GM12878 (cell line): ENCODE results near the gene NOTCH1. TPM values are rescaled to one million over a fixed set of nuclear protein-coding genes. Genes with fewer than 3 reads are reported as not detected.

Source experiments
- ATF3 ChIP-seq: IDR thresholded peaks from 2 replicates; pipeline ENCODE4 v1.6.1; 2011; ENCODE audit warnings: low read depth, mild to moderate bottlenecking, low read length, moderate library complexity, borderline replicate concordance; ENCODE audit errors: extremely low read depth
- BCLAF1 ChIP-seq: fragments of 450-650 bp; IDR thresholded peaks from 2 replicates; pipeline ENCODE4 v1.6.1; 2017; ENCODE audit warnings: antibody characterized with exemption, mild to moderate bottlenecking, moderate library complexity
- CEBPB ChIP-seq, 2 experiments: fragments of 150-350 bp in 1 of 2; IDR thresholded peaks; 2 replicates each; pipeline ENCODE4 v1.6.1; 2012 to 2014; ENCODE audit warnings: low read depth in 2 of 2, low read length in 2 of 2, borderline replicate concordance in 1 of 2, inconsistent platforms in 1 of 2
- CREB1 ChIP-seq: IDR thresholded peaks from 2 replicates; pipeline ENCODE4 v1.6.1; 2012; ENCODE audit warnings: low read depth, mild to moderate bottlenecking, inconsistent platforms
- E2F4 ChIP-seq: IDR thresholded peaks from 2 replicates; pipeline ENCODE4 v1.6.1; 2012; ENCODE audit warnings: low read depth, low read length, improper control_type of control experiment
- ESRRA ChIP-seq: IDR thresholded peaks from 2 replicates; pipeline ENCODE4 v1.6.1; 2012; ENCODE audit warnings: mild to moderate bottlenecking, low read length, improper control_type of control experiment
- EZH2 ChIP-seq: IDR thresholded peaks from 2 replicates; pipeline ENCODE4 v1.6.1; 2012; ENCODE audit warnings: low read depth, mild to moderate bottlenecking, control low read depth, inconsistent platforms, low read length, borderline replicate concordance; ENCODE audit not compliant: control insufficient read depth
- HDAC2 ChIP-seq: fragments of 200-600 bp; sonication (generic); IDR thresholded peaks from 2 replicates; pipeline ENCODE4 v1.6.1; 2017
- HDGF ChIP-seq: fragments of 450-650 bp; IDR thresholded peaks from 2 replicates; pipeline ENCODE4 v1.6.1; 2016; ENCODE audit warnings: antibody characterized with exemption
- KLF5 ChIP-seq: fragments of 450-650 bp; IDR thresholded peaks from 2 replicates; pipeline ENCODE4 v1.6.1; 2014; ENCODE audit warnings: mild to moderate bottlenecking; ENCODE audit not compliant: partially characterized antibody
- MTA2 ChIP-seq: fragments of 450-650 bp; IDR thresholded peaks from 2 replicates; pipeline ENCODE4 v1.6.1; 2016; ENCODE audit warnings: low read depth, mild to moderate bottlenecking, moderate library complexity
- NFIC ChIP-seq: IDR thresholded peaks from 2 replicates; pipeline ENCODE4 v1.6.1; 2012; ENCODE audit warnings: low read depth, mild to moderate bottlenecking, inconsistent platforms, low read length, moderate library complexity
- NFXL1 ChIP-seq: fragments of 450-650 bp; IDR thresholded peaks from 2 replicates; pipeline ENCODE4 v1.6.1; 2017; ENCODE audit warnings: antibody characterized with exemption, mild to moderate bottlenecking, borderline replicate concordance
- NFYA ChIP-seq: IDR thresholded peaks from 2 replicates; pipeline ENCODE4 v1.6.1; 2011; ENCODE audit warnings: low read depth, mild to moderate bottlenecking, low read length, improper control_type of control experiment, borderline replicate concordance
- NR2F1 ChIP-seq: fragments of 450-650 bp; conservative IDR thresholded peaks from 2 replicates; pipeline ENCODE4 v1.6.1; 2017; ENCODE audit warnings: mild to moderate bottlenecking
- PAX8 ChIP-seq: fragments of 450-650 bp; IDR thresholded peaks from 2 replicates; pipeline ENCODE4 v1.6.1; 2017; ENCODE audit warnings: mild to moderate bottlenecking, moderate library complexity
- PML ChIP-seq: IDR thresholded peaks from 2 replicates; pipeline ENCODE4 v1.6.1; 2012; ENCODE audit warnings: low read length, inconsistent platforms
- TARDBP ChIP-seq: IDR thresholded peaks from 2 replicates; pipeline ENCODE4 v1.6.1; 2016; ENCODE audit warnings: borderline replicate concordance
- TCF7 ChIP-seq: IDR thresholded peaks from 2 replicates; pipeline ENCODE4 v1.6.1; 2014; ENCODE audit warnings: antibody characterized with exemption, borderline replicate concordance
- ZBTB40 ChIP-seq: fragments of 450-650 bp; IDR thresholded peaks from 2 replicates; pipeline ENCODE4 v1.6.1; 2016; ENCODE audit warnings: mild to moderate bottlenecking, moderate library complexity, borderline replicate concordance
- ZNF207 ChIP-seq: fragments of 450-650 bp; IDR thresholded peaks from 2 replicates; pipeline ENCODE4 v1.6.1; 2014; ENCODE audit warnings: antibody characterized with exemption, mild to moderate bottlenecking, borderline replicate concordance
- ZNF384 ChIP-seq: IDR thresholded peaks from 2 replicates; pipeline ENCODE4 v1.6.1; 2012; ENCODE audit warnings: low read depth, mild to moderate bottlenecking, low read length, improper control_type of control experiment, borderline replicate concordance
- ZSCAN29 ChIP-seq: fragments of 450-650 bp; IDR thresholded peaks from 2 replicates; pipeline ENCODE4 v1.6.1; 2017; ENCODE audit warnings: mild to moderate bottlenecking, moderate library complexity
- ZZZ3 ChIP-seq: IDR thresholded peaks from 2 replicates; pipeline ENCODE4 v1.6.1; 2011; ENCODE audit warnings: low read depth; ENCODE audit not compliant: control insufficient read depth, insufficient read length
- polyA plus RNA-seq, 11 experiments: library from polyadenylated mRNA; depleted of rRNA in 4 of 11; unstranded in 6 of 11; stranded (reverse) in 5 of 11; fragments of >200 nt; fragmentation: Nextera tagmentation in 4 of 11; fragmentation: Illumina TruSeq in 1 of 11; extraction: Ambion mirVana in 4 of 11; extraction: Trizol in 1 of 11; gene quantifications; 1 replicate in 1 of 11; 2 replicates in 10 of 11; pipeline versions ENCODE4 v1.2.1 to v1.2.3, GENCODE V29; 2011 to 2016; ENCODE audit warnings: inconsistent platforms in 2 of 11, missing spikeins in 2 of 11, low read depth in 1 of 11
- total RNA-seq, 4 experiments: library from RNA; depleted of rRNA in 3 of 4; stranded (reverse); fragments of >200 nt in 3 of 4; fragmentation: Illumina TruSeq in 1 of 4; extraction: Trizol in 1 of 4; gene quantifications; 2 replicates each; pipeline versions ENCODE4 v1.2.1 to v1.2.3, GENCODE V29; 2013 to 2021

The NOTCH1 gene
- total and polyA plus RNA-seq, 10 of the 15 experiments (the other 5 are each of a cell fraction or from before 2014, with no cell fraction given): 0.02 to 40.0 (median 3.7) TPM

- TF ChIP-seq ZSCAN29 (no peak), ZNF207 (no peak), MTA2 (no peak), BCLAF1 (no peak), KLF5 (no peak), NFYA (no peak), HDGF (no peak), ZBTB40 (no peak), PML (no peak), E2F4 (no peak), ZNF384 (no peak), NFIC (no peak), ATF3 (no peak), NFXL1 (no peak), EZH2 (no peak), PAX8 (no peak), NR2F1 (no peak; the same call in 1 of the 2 replicates), CEBPB (IDR thresholded peaks at IDR 0.05; ENCODE audit: borderline replicate concordance in 1 of 2, low read depth in 2 of 2, low read length in 2 of 2) (no peak), HDAC2 (no peak), CREB1 (0 out of 2 replicates have a peak, but pooled peaks have one; percentile 45), ZZZ3 (no peak), ESRRA (no peak), TCF7 (no peak), TARDBP (no peak)
These were observed 720 bp downstream of the NOTCH1 start (continued) for GRCh38 chr9:136544964-136545691.
